SK-MEL-5 (cell line): ENCODE measurements around the gene CA4. TPM values are rescaled to one million over a fixed set of nuclear protein-coding genes. Genes with fewer than 3 reads are reported as not detected.

Experiments used
- DNase-seq: peaks from one replicate; pipeline ENCODE4 v3.0.0-alpha.2; 2016; ENCODE audit warnings: low read depth, low spot score
- in situ Hi-C: cut with HindIII; loops from 2 replicates; pipeline ENCODE4 v1.10.0; 2016; ENCODE audit warnings: low sequenced_read_pairs, high pct_unique_total_duplicates, low pct_unique_long_range_greater_than_20kb
- total RNA-seq: library from RNA; depleted of rRNA; stranded (reverse); fragments of >200 nt; shearing (Covaris generic); gene quantifications from 2 replicates; pipeline ENCODE4 v1.2.3, GENCODE V29; 2014

The CA4 gene
- total RNA-seq, 1 experiment from 2014 or later: not detected

DNA sequence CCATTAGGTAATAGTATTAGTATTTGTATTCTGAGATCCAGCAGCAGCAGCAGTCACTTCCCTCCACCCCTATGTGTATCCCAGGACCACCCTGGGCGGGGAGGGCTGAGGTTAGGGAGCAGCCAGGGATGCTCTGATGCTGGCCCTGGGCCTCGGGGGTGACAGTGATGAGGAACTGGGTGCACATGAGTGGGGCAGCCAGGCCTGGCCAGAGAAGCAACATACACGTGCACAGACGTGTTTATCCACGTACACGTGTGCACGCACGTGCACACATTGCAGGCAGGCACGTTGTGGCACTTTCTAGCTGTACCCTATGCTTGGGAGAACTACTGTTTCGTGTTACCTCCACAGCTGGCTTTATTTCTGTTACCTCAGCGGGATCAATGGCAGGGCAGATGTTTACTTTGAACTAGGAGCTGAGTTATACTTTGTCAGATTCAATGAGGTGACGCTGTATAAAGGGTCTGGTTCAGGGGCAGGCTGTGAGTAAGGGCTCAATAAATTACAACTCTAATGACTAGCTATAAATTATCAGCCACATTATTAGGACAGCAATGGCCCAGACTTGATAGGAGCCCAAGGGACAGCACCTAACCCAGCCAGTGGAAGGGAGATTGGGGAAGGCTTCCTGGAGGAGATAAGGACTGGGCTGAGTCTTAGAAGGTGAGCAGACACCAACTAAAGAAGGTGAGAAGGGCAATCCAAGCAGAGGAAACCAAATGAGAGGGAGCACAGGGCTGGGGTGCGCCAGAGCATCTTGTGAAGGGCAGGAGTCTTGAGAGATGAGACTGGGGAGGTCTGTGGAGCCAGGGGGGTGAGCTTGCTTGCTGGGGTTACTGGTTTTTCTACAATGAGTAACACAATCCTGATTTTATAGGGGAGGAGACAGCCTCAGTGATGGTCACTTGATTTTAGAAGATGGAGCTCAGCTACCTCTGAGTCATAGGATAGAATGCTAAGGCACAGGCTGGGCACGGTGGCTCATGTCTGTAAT, 22.4 kb upstream of the CA4 start:
- in situ Hi-C loops: no loop called here
- no peak for DNase-seq

DNA sequence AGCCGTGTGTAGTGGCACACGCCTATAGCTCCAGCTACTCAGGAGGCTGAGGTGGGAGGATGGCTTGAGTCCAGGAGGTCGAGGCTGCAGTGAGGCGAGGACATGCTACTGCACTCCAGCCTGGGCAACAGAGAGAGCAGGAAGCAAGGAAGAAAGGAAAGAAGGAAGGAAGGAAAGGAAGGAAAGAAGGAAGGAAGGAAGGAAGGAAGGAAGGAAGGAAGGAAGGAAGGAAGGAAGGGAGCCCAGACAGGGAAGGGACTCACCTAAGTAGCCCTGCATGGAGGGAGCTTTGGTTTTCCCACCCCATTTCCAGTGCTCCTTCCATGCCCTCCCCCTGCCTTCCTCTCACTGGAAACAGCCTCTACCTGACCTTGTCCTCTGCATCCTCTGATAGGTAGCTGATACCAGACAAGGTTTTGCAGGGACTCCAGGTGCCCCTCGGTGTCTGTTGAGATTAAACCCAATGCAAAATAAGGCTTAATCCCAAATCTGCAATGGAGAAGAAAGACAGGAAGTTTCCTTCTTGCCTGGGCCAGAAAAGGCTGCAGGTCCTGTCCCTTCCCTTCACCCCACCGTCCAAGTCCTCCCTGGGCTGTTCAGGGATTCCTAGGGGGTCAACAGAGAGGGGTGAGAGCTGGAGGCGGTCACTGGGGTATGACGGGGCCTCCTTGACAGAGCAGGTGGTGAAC, 21.5 kb upstream of the CA4 start:
- DNase-seq: no peak
- in situ Hi-C loops: no loop called here

DNA sequence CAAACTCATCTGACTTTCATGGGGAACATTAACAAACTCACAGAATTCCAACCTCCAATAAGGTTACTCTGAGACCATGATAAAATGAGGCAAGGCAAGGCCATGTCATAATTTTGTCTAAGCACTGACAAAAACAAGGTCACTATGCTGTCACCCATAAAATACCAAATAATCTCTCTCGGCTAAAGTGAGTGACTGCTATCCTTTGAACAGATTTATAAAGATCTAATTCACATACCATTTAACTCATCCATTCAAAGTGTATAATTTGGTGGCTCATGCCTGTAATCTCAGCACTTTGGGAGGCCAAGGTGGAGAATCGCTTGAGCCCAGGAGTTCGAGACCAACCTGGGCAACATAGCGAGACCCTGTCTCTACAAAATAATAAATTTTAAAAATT, 20.6 kb upstream of the CA4 start:
- no peak for DNase-seq
- in situ Hi-C loops: no loop called here

DNA sequence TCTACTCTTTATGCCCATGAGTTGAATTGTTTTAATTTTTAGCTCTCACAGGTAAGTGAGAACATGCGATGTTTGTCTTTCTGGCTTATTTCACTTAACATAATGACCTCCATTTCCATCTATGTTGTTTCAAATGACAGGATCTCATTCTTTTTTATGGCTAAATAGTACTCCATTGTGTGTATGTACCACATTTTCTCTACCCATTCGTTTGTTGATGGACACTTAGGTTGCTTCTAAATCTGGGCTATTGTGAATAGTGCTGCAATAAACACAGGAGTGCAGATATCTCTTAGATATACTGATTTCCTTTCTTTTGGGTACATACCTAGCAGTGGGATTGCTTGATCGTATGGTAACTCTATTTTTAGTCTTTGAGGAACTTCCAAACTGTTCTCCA, 19.3 kb upstream of the CA4 start:
- in situ Hi-C loops: no loop called here
- DNase-seq: no peak

DNA sequence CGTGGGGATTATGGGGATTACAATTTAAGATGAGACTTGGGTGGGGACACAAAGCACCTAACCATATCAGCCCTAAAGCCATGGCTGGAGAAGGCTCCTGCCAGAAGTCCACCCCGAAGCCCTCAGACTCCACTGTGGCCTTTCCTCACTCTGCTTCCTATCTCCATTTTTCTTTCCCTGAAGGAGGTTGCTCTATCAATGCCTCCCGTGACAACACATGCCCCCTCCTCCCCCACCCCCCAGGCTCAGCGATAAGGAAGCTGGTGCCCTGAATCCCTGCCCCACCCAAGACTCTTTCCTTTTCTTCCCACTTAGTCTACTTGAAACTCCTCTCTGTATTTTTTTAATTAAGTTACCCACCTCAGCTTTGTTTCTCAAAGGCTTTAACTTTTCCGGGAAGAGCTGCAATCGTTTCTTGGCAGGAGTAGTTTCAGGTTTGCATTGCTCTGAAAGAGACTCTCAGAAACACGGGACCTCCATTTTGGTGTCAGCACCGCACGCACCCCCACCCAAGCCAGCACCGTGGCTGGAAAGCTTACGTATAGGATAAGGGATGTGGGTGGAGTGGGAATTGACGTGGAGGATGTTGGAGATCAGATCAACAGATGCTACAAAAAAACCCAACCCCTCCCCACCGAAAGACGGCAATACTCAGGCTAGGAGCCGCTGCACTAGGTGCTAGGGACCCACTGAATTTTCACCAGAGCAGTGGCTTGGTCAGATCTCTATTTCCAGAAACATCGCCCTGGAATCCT, 15.2 kb upstream of the CA4 start:
- in situ Hi-C loops: no loop called here
- DNase-seq: peak; percentile 30

DNA sequence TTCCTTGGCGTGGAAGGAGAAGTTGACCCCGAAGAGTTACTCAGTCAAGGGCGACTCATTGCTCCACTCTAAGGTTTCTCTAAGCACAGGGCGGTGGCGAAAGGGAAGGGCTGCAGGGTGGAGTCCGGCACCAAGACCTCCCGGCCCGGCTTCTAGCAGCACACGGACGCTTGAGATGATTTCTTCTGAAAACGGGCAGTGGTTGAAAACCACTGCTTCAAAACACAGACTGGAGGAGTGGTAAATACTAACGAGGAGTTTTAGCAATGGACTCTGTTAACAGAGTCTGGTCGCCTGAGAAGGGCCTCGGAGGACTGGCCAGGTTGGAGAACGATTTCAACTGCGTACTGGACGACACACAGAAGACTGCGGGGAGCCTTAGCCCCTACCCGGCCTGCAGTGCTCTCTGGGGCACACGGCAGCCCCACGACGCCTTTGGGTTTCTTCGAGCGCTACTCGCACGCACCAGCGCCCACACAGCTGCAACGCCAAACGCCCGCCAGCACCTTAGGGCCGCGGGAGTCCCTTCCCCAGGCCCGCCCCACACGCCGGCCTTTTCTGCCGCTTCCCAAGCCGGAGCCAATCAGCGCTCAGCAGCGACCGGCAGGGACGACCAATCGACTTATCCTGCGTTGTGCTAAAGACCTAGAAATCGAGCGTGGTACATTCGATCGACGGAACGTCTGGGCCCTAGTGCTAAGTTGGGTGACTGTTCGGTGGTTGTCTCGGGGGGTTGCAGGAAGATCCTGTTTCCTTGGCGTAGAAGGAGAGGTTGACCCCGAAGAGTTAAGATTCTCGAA, 14.4 kb upstream of the CA4 start:
- in situ Hi-C loops: no loop called here
- peak; percentile 98 for DNase-seq

DNA sequence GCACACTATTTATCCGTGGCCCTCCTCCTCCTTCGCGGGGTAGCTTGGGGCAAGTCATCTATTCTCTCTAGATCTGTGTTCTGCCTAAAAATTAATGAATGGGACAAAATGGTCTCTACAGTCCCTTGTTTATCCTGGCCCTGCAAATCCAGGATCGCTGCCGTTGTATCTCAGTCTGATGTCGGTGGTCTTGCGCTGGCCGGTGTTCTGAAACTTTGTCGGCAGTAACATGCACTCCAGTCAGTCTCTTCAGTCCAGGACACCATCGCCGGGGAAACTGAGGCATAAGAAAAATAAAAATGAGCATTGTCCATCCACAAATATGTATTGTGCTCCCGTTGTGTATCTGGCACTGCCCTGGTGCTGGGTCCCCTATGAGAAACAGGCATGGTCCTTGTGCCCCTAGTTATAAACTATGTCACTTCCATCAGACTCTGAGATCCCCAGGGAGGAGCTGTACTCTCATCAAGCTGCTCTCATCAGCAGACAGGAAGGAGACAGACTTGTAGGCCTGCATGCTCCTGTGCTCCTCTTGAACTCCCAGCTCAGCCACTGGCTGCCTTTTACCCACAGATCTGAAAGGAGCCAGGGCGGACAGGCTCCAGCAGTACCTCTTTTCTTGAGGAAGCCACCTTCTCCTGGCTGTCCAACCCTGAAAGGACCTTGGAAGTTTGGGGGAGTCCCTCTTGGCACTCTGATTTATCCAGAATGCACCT, 13.7 kb upstream of the CA4 start:
- no peak for DNase-seq
- in situ Hi-C loops: no loop called here

DNA sequence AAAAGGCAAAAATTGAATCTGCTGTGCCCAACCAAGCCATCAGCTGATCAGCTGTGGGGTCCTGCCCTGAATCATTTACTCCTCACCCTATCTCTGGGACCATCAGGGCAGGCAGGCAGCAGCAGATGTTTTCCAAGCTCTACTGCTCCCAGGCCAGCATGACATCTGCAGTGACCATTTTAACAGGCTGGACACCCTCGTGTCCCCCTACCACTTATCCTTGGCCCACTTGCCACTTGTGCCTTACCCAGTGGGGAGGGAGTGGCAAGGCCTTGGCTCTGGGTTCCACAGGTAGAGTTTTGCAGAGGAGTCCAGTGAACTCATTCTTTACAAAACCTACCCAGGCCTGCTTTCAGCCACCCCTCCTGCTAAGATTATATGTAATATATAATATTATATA, 12.0 kb upstream of the CA4 start:
- in situ Hi-C loops: no loop called here
- DNase-seq: no peak

DNA sequence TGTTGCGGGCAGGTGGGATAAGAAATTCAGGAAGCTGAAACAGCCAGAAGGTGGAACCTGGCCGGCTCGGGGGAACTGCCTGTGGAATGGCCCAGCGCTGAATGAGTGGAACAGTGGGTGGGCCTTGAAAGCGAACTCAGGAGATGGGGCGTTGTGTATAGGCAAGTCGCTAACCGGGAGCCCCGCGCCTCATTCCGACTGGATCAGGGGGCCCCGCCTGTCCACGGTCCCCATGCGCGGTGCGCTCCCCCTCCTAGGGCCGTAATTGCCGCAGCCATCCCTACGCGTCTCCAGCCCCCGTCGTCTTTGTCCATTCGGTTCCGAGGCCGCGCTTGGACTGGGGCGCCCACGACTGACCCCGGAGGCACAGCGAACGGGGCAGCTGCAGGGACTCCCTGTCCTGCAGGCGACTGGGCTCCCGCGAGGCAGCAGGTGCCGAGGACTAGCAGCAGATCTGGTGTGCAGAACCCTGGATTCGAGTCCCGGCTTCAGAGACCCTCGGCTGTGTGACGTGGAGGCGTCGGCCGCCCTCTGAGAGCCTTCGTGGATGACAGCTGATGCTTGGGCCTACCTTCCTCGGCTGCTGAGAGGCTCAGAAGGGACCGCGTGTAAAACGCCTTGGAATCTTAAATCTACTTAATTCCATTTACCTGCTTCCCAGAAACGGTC, 10.9 kb upstream of the CA4 start:
- in situ Hi-C loops: no loop called here

DNA sequence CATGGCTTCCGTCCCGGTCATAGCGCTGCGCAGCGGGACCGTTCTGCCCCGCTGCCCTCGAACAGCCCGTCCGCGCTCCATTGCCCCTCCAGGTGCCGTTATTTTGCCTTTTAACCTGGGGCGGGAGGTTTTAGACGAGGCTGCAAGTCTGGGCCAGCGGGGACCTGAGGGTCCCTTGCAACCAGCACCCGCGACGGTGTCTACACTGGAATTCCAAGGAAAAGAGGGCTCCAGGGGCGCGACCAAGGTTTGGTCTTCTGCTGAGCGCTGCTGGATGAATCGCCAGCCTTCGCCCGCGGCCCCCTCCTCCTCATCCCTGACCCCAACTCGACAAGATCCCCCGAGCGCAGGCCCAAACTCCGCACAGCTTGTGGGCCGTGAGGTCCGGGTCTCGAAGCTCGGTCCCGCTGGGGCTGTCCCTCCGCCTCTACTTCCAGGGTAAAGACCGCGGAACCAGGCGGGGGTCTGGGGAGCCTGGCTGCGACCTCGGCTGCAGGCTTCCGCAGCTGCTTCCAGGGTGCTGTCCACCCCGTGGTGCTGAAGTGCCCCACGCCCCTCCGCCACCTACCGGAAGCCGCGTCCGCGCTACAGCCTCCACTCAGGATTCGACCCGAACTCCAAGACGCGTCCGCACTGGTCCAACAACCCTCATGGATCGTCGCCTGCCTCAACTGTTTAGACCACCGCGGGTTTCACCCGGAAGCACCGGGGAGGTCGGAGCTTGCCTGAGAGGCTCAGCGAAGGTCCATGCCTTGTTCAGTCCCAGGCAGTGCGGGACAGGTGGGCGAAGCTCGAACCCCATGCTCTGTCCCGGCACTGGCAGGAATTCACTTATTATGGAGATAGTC, 10.1 kb upstream of the CA4 start:
- DNase-seq: peak; percentile 65
- in situ Hi-C loops: no loop called here

More for the DNA sequence above, 10.9 kb upstream of the CA4 start:
- no peak for DNase-seq

DNA sequence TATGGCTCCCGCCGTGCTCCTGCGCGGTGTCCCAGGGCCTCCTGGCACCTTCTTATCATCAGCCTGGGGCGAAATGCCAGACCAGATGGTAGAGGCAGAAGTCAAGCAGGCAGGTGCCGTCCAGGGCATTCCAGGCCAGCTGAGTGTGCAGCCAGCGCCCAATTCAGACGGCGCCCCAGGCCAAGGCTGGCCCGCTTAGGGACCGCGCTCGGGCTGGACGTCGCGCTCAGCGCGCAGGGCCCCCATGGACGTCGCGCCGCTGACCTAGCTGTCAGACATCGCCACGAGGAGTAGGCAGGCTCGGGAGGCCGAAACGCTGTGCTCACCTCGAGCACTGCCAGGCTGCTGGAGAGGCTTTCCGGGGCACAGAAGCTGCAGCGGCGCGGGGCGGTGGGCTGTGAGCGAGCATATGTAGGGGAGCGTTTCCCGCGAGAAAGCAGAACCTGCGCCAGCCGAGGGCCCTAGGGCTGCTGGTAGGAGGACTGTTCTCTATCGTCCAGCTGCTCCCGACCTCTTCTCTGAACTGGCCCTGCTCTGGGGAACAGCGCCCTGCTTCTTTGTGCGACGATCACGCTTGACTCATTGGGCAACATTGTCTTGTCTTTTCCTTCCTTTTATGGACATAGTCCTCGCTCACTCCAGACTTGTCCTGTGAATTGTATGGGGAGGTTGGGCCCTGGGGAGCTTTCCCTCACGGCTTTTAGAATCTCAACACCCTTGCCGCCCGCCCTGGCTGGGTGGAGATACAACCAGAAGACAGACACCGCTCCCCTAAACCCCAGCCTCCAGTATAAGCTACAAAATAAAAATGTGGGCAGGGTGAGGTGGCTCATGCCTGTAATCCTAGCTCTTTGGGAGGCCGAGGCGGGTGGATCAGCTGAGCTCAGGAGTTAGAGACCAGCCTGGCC, 8.4 kb upstream of the CA4 start:
- DNase-seq: no peak
- in situ Hi-C loops: no loop called here

DNA sequence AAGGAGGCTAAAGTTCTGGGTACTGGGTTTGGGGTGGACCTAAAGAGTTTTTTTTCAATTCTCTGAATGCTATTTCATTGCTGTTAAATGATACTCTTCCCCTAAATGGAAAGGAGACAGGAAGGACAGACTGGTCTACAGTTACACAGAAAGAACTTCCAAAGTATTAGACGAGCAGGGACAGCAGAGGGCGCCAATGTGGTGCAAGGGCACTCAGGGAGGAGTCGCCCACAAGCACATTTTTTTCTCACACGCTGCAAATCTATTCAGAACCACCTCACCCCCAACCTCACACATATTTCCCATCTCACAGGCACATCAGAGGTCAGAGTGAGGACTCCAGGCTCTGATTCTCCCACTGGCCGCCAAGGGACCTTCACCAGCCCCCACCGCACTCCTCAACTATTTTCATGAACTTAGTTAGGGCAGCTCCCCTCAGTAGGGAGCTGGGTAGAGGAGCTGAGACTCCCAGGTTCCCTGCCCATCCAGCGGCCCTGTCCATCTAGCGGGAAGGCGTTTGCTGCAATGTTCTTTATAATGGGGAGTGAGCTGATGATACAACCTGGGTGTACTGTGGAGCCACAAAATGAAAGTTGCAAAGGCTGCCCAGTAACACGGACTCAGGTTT, 6.8 kb upstream of the CA4 start:
- peak; percentile 98 for DNase-seq
- in situ Hi-C loops: no loop called here

DNA sequence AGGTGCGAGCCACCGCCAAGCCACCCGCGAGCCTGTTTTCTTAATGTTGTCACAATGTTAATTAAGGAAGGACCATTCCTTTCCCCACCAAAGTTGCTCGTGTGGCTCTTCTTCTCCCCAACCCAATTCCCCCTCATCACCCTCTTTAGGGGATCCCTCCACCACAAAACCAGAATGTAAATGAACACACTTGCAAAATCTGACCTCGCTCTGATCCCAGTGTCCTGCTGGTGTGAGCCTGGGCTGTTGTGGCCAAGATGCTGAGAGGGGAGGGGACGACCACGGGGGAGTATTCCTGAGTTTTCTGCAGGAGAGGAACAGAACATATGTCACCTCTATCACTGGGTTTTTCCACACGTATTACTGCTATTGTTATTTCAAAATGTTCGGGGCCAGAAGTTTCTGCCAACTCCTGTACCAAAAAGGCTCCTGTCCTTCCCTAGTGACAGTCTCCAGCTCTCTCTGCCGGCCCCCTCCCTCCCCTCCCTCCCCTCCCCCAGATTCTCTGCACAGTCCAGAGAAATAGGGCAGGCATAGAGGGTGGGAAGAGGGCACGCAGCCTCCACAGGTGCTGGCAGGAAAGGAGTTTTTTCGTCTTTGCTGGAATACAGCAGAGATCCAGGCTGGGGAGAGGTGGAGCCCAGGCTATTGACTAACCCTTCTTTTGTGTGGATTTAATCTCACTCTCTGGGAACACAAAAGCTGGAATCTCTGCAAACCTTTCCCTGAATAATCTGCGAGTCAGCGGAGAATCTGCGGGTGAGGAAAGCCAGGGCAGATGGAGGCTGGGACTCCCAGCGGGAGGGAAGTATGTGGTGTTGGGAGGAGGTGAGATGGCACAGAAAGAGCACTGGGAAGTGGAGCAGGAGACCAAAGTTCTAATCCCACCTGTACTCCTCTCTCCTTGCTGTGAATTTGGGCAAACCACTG, 4.5 kb upstream of the CA4 start:
- in situ Hi-C loops: no loop called here
- DNase-seq: no peak
